Aorta (tissue), 5 donors: ENCODE measurements around the gene N4BP2L2. TPM values are rescaled to one million over a fixed set of nuclear protein-coding genes. Genes with fewer than 3 reads are reported as not detected.

ENCODE experiments used
- ATAC-seq: fragments of 200-7000 bp; cut with Tn5 transposase; one replicate; pipeline ENCODE4 v1.9.1; 2022; ENCODE audit warnings: moderate library complexity; ENCODE audit not compliant: low FRiP score
- DNase-seq, 2 donors: peaks; one replicate each; pipeline ENCODE4 v3.0.0-alpha.2; 2020
- H3K27ac ChIP-seq, 2 donors: one replicate each; pipeline ENCODE4 v1.5.1; 2013; ENCODE audit warnings: low read length in 2 of 2, mild to moderate bottlenecking in 2 of 2, moderate library complexity in 2 of 2, control low read depth in 1 of 2, inconsistent platforms in 1 of 2, low read depth in 1 of 2
- H3K27me3 ChIP-seq, 2 donors: one replicate each; pipeline ENCODE4 v1.6.1; 2013; ENCODE audit warnings: control low read depth in 1 of 2, low read length in 1 of 2, mild to moderate bottlenecking in 1 of 2, moderate library complexity in 1 of 2; ENCODE audit not compliant: insufficient read depth in 2 of 2, control insufficient read depth in 1 of 2
- H3K36me3 ChIP-seq, 2 donors: one replicate each; pipeline ENCODE4 v1.6.1; 2013; ENCODE audit warnings: control low read depth in 1 of 2, low read length in 1 of 2, mild to moderate bottlenecking in 1 of 2; ENCODE audit not compliant: insufficient read depth in 2 of 2, control insufficient read depth in 1 of 2
- H3K4me1 ChIP-seq, 2 donors: one replicate each; pipeline ENCODE4 v1.6.1; 2013; ENCODE audit warnings: low read length in 2 of 2, control low read depth in 1 of 2, mild to moderate bottlenecking in 1 of 2, moderate library complexity in 1 of 2; ENCODE audit not compliant: insufficient read depth in 2 of 2, control insufficient read depth in 1 of 2
- H3K4me3 ChIP-seq, 2 donors: one replicate each; pipeline ENCODE4 v1.5.1; 2013; ENCODE audit warnings: low read length in 2 of 2, control low read depth in 1 of 2, mild to moderate bottlenecking in 1 of 2
- H3K9me3 ChIP-seq: one replicate; pipeline ENCODE4 v1.6.1; 2013; ENCODE audit warnings: mild to moderate bottlenecking, low read length; ENCODE audit not compliant: control insufficient read depth
- WGBS, 2 donors: extraction: QIAGEN DNeasy Blood & Tissue Kit; methylation state at CpG; one replicate each; pipeline ENCODE4 v1.1.7; 2013; 5-methylcytosine and 5-hydroxymethylcytosine counted together
- intact Hi-C, 2 donors: fragments of 100-400 bp; cut with DNase I; formaldehyde crosslinking; loops; one replicate each; pipeline versions ENCODE4 v1.14.2 to v1.15.0; 2022
- polyA plus RNA-seq, 2 donors: library from polyadenylated mRNA; stranded (reverse); fragments of 200-250 nt; gene quantifications; one replicate each; pipeline ENCODE4 v1.2.3, GENCODE V29; 2013
- total RNA-seq, 2 donors: library from RNA; stranded (reverse); fragmentation: NEBNext Ultra II Directional; extraction: Animal tissue kit (Norgen Biotek cat#: 25700); gene quantifications; one replicate each; pipeline ENCODE4 v1.2.1, GENCODE V29; 2021
- donor health status: healthy with polysubstance abuse.
- donor health status: Bipolar disorder and iron deficiency.
- donor health status: DM: no; HTN: no; CAD: no.
- donor health status: DM: no; HTN: no; CAD: no.
- donor health status: DM: yes; HTN: yes; CAD: no.

Gene N4BP2L2
- total and polyA plus RNA-seq, 4 donors = 45.5 to 239 (median 153) TPM

- no peak overlapping the region for H3K27ac ChIP-seq
- no peaks in the 10 kb centered on the region for H3K36me3 ChIP-seq
- H3K4me3 ChIP-seq = no peak overlapping the region
- WGBS, 2 donors = 76 to 80% methylated on average over 2 of the region's 2 CpGs
- ATAC-seq (no peak), DNase-seq (no peak)
- H3K9me3 ChIP-seq = no peaks in the 10 kb centered on the region
- no peaks in the 10 kb centered on the region for H3K4me1 ChIP-seq
- no peaks in the 10 kb centered on the region for H3K27me3 ChIP-seq
- intact Hi-C loops = no loop called here
These were observed 91.7 kb downstream of the N4BP2L2 start for GRCh38 chr13:32446773-32447465.

- intact Hi-C loops = no loop called here
- 95% methylated on average over 3 of the region's 3 CpGs for WGBS, 2 donors
- ATAC-seq (no peak), DNase-seq (no peak)
- no peak overlapping the region for H3K27ac ChIP-seq
- no peak overlapping the region for H3K4me3 ChIP-seq
- no peaks in the 10 kb centered on the region for H3K4me1 ChIP-seq
- H3K9me3 ChIP-seq = no peaks in the 10 kb centered on the region
- H3K27me3 ChIP-seq = no peaks in the 10 kb centered on the region
- H3K36me3 ChIP-seq = no peaks in the 10 kb centered on the region
These were observed 92.4 kb downstream of the N4BP2L2 start for GRCh38 chr13:32446220-32446619.

DNA sequence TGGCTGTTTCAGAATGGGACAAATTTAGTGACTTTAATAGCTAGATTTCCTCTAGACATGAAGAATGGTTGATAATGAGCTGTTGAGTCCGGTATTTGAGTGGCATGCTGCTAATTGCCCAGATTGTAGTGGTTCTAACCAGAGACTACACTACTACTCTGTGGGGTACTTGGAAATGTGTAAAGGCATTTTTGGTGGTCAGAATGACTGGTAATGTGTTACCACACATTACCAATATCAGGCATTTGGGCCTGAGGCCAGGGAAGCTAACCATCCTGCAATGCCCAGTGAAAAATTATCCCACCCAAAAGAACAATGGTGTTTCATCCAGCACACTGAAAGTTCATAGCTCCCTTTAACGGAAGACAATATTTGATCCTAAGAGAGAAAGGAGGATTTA is 93.1 kb downstream of the N4BP2L2 start:
- Histone ChIP-seq H3K36me3 (no peaks in the 10 kb centered on the region), H3K4me3 (no peak overlapping the region), H3K27me3 (no peaks in the 10 kb centered on the region), H3K9me3 (no peaks in the 10 kb centered on the region), H3K4me1 (no peaks in the 10 kb centered on the region), H3K27ac (no peak overlapping the region)
- intact Hi-C loops = no loop called here
- ATAC-seq (no peak), DNase-seq (no peak)
- WGBS, 2 donors = 95 to 98% methylated on average over 2 of the region's 2 CpGs

GRCh38 chr13:32443111-32443510 is 95.5 kb downstream of the N4BP2L2 start:
- Histone ChIP-seq H3K27ac (no peak overlapping the region), H3K4me3 (no peak overlapping the region), H3K9me3 (no peaks in the 10 kb centered on the region), H3K4me1 (no peaks in the 10 kb centered on the region), H3K36me3 (no peaks in the 10 kb centered on the region), H3K27me3 (no peaks in the 10 kb centered on the region)
- DNase-seq (no peak), ATAC-seq (no peak)
- WGBS, 2 donors = 49 to 57% methylated on average over 2 of the region's 2 CpGs
- intact Hi-C loops = no loop called here

- WGBS, 2 donors = 16 to 25% methylated on average over 4 of the region's 4 CpGs
- H3K27ac ChIP-seq = no peak overlapping the region
- ATAC-seq (no peak), DNase-seq (no peak)
- H3K27me3 ChIP-seq = no peaks in the 10 kb centered on the region
- H3K4me1 ChIP-seq = no peaks in the 10 kb centered on the region
- no peak overlapping the region for H3K4me3 ChIP-seq
- no peaks in the 10 kb centered on the region for H3K9me3 ChIP-seq
- no peaks in the 10 kb centered on the region for H3K36me3 ChIP-seq
- intact Hi-C loops = no loop called here
These were observed 99.7 kb downstream of the N4BP2L2 start for GRCh38 chr13:32438871-32439270.

GRCh38 chr13:32432856-32433255 is 105.7 kb downstream of the N4BP2L2 start:
- Histone ChIP-seq H3K27ac (no peak overlapping the region), H3K27me3 (no peaks in the 10 kb centered on the region), H3K9me3 (no peaks in the 10 kb centered on the region), H3K4me1 (no peaks in the 10 kb centered on the region), H3K36me3 (no peaks in the 10 kb centered on the region), H3K4me3 (no peak overlapping the region)
- 86% methylated on average over 3 of the region's 3 CpGs for WGBS, 2 donors
- ATAC-seq (no peak), DNase-seq (no peak)
- intact Hi-C loops = no loop called here

GRCh38 chr13:32431361-32431760 is 107.2 kb downstream of the N4BP2L2 start:
- intact Hi-C loops = no loop called here
- Histone ChIP-seq H3K27me3 (no peaks in the 10 kb centered on the region), H3K27ac (no peak overlapping the region), H3K9me3 (no peaks in the 10 kb centered on the region), H3K4me1 (no peaks in the 10 kb centered on the region), H3K4me3 (no peak overlapping the region), H3K36me3 (no peaks in the 10 kb centered on the region)
- ATAC-seq = no peak
- 95 to 97% methylated on average over 5 of the region's 5 CpGs for WGBS, 2 donors
- DNase-seq = no peak

DNA sequence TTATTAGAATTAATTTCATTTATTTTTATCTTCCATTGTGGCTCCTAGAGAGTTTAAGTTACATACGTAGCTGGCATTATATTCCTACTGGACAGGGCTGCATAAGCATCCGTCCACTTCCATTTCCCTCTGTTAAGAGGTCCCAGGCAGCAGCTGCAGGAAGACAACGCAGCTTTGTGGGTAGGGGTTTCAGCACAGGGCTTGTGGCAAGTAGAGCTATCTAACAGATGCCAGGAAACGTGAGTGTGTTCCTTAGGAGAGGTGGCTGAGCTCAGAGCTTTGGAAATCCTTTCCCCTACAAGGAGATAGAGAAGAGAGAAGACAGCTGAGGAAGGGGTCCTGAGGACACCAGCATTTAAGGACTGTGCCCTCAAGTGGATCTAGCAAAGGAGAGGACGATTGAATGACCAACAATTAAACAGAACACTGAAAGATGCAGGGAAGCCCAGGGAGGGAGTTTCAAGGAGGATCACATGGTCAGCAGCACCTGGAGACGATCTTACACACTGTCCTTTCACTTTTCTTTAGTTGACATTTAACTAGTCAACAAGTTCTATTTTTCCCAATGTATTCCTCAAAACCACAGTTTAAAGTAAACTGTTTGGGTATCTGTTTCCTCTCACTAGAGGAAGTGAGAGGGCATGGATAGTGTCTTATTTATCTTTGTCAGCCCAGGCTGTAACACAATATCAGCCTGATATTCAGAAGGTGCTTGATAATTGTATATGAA is 108.4 kb downstream of the N4BP2L2 start:
- DNase-seq = no peak
- no peak overlapping the region for H3K27ac ChIP-seq
- 82 to 84% methylated on average over 6 of the region's 6 CpGs for WGBS, 2 donors

DNA sequence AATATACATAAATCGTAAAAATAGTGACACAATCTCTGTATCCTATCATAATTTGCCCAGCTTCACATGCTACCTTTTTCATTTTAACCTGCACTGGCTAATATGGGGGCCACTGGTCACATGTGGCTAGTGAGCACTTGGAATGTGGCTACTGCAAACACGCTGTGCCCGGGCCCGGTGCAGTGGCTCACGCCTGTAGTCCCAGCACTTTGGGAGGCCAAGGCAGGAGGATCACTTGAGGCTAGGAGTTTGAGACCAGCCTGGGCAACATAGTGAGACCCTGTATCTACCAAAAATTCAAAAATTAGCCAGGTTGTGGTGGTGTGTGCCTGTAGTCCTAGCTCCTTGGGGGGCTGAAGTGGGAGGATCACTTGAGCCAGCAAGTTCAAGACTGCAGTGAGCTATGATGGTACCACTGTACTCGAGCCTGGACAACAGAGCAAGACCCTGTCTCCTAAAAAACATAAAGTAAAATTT is 109.1 kb downstream of the N4BP2L2 start:
- ATAC-seq (no peak), DNase-seq (no peak)
- WGBS, 2 donors = 96 to 97% methylated on average over 6 of the region's 6 CpGs
- Histone ChIP-seq H3K4me3 (no peak overlapping the region), H3K4me1 (no peaks in the 10 kb centered on the region), H3K36me3 (no peaks in the 10 kb centered on the region), H3K9me3 (no peaks in the 10 kb centered on the region), H3K27ac (no peak overlapping the region), H3K27me3 (no peaks in the 10 kb centered on the region)
- intact Hi-C loops = loop anchor here in 1 of 2 donors (5.0 kb wide), 1 partner anchor 107 kb away; no protein-coding TSS in a partner anchor

More for the DNA sequence above, 108.4 kb downstream of the N4BP2L2 start:
- no peak for ATAC-seq
- Histone ChIP-seq H3K9me3 (no peaks in the 10 kb centered on the region), H3K4me1 (no peaks in the 10 kb centered on the region), H3K36me3 (no peaks in the 10 kb centered on the region), H3K4me3 (no peak overlapping the region), H3K27me3 (no peaks in the 10 kb centered on the region)
- intact Hi-C loops = no loop called here
